WI38 (cell line): ENCODE results near the gene NPIPA1.
"Not testable (repeated sequence)": the region's sequence is repeated elsewhere in the genome, so short reads cannot be mapped to it uniquely, and the experiment has no call there.

Source experiments
- H3K4me3 ChIP-seq: 2 replicates; pipeline ENCODE4 v1.5.1; 2011; ENCODE audit warnings: low read depth, mild to moderate bottlenecking, control low read depth, low read length

NPIPA1 gene

DNA sequence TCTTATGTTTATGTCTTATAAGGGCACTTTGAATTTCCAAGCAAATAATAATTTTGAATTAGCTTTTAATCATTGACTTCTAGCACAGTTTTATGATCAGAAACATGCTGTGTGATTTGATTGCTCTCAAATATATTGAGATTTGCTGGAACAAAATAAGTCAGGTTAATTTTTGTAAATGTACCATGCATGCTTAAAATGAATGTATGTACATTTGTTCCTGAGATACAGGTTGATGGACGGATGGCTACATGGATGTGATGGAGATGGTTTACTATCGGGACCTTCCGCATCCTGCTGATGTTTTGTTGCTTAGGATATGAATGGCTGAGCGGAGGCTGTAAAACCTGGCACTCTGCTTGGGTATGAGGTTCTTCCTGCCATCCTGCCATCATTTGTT, at the start of gene NPIPA1:
Gene NPIPA1 (plus strand): TSS at position 301 of the 400 bp plus-strand sequence. CDS start 0 bp downstream, at position 301.
- not testable (repeated sequence) for H3K4me3 ChIP-seq

DNA sequence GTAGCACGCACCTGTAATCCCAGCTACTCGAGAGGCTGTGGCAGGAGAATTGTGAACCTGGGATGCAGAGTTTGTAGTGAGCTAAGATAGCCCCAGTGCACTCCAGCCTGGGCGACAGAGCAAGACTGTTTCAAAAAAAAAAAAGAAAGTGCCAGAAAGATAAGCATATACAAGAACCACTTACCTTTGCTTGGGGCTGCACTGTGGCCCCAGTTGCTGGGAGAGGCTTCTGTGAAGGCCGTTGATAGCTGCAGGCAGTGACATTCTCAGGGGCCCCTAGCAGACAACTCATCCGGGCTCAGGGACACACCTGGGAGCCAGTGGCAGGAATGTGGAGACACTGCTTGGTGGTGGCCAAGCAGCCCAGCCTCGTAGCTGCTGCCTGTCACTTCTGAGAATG, 45.1 kb upstream of the NPIPA1 start:
- not testable (repeated sequence) for H3K4me3 ChIP-seq

DNA sequence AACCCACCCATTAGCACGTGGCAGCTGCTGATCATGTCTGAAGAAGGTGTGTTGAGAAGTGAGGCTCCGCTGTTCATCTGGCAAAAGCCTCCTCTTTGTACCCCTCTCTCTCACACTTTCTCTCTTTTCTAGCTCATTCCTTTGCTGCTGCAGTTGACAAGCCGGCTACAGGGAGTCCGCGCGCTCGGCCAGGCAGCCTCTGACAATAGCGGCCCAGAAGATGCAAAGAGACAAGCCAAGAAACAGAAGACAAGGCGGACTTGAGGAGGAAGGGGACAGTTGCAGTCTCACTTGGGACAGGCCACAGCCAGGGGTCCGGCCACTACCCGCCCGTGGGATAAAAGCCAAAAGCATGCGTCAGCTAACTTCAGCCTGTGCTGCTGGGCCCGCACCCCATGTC, 41.9 kb upstream of the NPIPA1 start:
- H3K4me3 ChIP-seq: not testable (repeated sequence)

GRCh38 chr16:14896023-14896422, 41.2 kb upstream of the NPIPA1 start:
- H3K4me3 ChIP-seq: not testable (repeated sequence)

DNA sequence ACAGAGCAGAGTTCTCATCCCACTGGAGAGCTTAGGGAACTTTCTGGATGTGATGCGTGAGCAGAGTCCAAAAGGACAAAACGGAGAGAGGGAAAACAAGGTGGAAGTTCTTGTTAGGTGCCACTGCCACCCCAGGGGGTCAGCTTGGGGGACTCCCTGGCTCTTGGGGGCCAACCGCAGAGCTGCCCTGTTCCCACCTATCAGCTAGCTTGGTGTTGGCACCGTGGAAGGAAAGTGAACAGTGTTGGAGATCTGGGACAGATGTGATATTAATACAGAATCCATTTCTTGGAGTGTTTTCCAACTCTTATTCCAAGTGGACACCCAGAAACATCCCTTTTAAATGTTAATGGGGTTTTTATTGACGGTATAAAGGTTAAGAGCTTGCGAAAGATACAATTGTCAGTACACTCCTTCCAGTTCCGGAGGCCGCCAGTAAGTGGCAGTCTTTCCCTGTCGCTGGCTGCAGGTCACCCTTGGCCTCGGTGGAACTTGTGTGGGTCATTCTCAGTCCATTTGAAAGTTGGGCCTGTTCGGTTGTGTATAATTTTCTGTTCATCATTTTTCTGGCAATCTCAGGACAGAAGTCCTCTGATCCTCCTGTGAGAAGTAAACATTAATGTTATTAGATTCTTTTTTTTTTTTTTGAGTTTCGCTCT, 40.1 kb upstream of the NPIPA1 start:
- H3K4me3 ChIP-seq: not testable (repeated sequence)

DNA sequence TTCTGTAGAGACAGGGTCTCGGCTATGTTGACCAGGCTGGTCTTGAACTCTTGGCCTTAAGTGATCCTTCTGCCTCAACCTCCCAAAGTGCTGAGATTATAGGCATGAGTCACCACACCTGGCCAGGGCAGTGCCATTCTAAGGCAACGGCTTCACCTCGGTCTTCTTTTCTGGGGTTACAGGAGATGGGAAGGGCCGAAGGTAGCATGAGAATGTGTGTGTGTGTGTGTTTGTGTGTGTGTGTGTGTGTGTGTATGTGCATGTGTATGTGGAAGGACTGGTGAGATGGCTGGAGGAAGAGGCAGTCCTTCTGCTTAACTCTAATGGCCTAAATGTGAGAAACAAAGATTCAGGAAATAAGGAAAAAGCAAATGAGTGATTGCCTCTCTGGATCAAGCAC, 39.1 kb upstream of the NPIPA1 start:
- H3K4me3 ChIP-seq: not testable (repeated sequence)

GRCh38 chr16:14903191-14903957, 33.9 kb upstream of the NPIPA1 start:
- H3K4me3 ChIP-seq: not testable (repeated sequence)

DNA sequence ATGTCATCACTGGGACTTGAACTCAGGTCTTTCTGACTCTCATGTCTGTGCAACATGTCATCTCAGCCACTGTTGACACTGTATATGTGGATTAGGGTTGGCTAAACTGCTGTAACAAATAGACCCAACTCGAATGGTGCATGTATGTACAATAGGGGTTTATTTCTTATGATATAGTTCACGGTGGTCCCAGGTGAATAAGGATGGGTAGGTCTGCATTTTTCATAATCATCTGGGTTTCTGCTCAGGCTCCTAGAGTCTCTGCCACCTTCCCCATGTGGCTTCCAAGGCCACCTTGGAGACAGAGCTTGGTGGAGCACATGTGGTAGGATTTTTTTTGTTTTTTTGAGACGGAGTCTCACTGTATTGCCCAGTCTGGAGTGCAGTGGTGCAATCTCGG, 27.5 kb upstream of the NPIPA1 start:
- not testable (repeated sequence) for H3K4me3 ChIP-seq

DNA sequence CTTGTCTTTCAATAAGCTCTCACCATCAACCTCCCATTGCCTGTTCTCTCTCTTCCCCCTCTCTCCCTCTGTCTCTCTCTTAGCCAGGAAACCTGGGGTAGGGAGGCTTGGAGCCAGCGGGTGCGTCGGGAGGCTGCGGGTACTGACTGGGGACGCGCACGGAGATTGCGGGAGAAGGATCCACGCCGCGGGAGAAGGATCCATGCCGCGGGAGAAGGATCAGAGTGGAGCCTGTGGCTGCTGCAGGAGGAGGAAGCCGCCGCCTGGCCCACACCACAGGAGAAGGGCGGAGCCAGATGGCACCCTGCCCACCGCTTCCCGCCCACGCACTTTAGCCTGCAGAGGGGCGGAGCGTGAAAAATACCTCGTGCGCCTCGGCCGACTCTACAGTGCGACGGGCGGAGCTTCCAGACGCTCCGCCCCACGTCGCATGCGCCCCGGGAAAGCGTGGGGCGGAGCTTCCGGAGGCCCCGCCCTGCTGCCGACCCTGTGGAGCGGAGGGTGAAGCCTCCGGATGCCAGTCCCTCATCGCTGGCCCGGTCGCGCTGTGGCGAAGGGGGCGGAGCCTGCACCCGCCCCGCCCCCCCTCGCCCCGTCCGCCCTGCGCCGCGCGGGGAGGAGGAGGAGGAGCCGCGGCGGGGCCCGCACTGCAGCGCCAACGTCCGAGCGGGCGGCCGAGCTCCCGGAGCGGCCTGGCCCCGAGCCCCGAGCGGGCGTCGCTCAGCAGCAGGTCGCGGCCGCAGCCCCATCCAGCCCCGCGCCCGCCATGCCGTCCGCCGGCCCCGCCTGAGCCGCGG, 26.2 kb upstream of the NPIPA1 start:
- H3K4me3 ChIP-seq: not testable (repeated sequence)

GRCh38 chr16:14911954-14912353, 25.3 kb upstream of the NPIPA1 start:
- peak overlapping the region; percentile 46 for H3K4me3 ChIP-seq

GRCh38 chr16:14912588-14912987, 24.7 kb upstream of the NPIPA1 start:
- not testable (repeated sequence) for H3K4me3 ChIP-seq

GRCh38 chr16:14918504-14918903, 18.7 kb upstream of the NPIPA1 start:
- H3K4me3 ChIP-seq: not testable (repeated sequence)

GRCh38 chr16:14919837-14920600, 17.2 kb upstream of the NPIPA1 start:
- not testable (repeated sequence) for H3K4me3 ChIP-seq

DNA sequence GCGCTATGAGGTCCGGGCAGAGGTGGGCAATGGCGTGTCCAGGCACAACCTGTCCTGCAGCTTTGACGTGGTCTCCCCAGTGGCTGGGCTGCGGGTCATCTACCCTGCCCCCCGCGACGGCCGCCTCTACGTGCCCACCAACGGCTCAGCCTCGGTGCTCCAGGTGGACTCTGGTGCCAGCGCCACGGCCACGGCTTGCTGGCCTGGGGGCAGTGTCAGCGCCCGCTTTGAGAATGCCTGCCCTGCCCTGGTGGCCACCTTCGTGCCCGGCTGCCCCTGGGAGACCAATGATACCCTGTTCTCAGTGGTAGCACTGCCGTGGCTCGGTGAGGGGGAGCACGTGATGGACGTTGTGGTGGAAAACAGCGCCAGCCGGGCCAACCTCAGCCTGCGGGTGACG, 15.0 kb upstream of the NPIPA1 start:
- H3K4me3 ChIP-seq: not testable (repeated sequence)

DNA sequence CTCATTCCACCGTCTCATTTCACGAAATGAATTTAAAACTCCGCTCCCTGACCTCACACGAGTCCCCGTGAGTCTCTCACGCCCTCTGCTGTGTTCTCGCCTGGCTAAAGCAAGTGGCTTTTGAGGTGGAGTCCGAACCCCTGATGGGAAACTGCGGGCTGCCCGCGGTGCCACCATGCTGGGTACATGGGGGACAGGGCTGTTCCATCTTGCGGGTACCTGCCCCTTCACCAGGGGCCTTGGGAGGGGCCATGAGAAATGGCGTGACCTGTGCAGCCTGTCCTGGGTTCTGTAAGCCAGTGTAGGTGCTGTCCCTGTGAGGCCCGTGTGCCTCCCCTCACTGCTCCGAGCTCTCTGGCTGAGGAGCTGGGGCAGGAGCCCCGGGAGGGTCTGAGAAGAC, 14.3 kb upstream of the NPIPA1 start:
- not testable (repeated sequence) for H3K4me3 ChIP-seq

GRCh38 chr16:14923394-14924088, 13.7 kb upstream of the NPIPA1 start:
- not testable (repeated sequence) for H3K4me3 ChIP-seq

DNA sequence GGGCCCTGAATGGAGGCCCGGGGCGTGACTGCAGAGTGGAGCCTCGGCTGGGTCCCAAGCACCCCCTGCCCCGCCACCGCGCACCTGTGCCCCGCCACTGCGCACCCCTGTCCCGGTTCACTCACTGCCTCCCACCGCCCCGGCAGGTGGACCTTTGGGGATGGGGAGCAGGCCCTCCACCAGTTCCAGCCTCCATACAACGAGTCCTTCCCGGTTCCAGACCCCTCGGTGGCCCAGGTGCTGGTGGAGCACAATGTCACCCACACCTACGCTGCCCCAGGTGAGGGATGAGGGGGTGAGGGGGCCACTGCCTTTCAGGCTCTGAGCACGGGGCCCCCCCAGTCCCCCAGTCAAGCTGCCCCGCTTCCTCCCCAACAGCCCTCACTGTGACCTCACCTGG, 12.9 kb upstream of the NPIPA1 start:
- not testable (repeated sequence) for H3K4me3 ChIP-seq

DNA sequence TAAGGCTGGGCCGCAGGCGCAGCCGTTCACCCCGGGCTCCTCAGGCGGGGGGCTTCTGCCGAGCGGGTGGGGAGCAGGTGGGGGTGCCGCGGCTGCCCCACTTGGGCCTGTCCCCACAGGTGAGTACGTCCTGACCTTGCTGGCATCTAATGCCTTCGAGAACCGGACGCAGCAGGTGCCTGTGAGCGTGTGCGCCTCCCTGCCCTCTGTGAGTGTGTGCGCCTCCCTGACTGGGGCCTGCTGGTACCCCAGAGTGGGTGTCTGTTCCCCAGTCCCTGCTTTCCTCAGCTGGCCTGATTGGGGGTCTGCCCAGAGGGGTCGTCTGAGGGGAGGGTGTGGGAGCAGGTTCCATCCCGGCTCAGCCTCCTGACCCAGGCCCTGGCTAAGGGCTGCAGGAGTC, 12.3 kb upstream of the NPIPA1 start:
- not testable (repeated sequence) for H3K4me3 ChIP-seq

DNA sequence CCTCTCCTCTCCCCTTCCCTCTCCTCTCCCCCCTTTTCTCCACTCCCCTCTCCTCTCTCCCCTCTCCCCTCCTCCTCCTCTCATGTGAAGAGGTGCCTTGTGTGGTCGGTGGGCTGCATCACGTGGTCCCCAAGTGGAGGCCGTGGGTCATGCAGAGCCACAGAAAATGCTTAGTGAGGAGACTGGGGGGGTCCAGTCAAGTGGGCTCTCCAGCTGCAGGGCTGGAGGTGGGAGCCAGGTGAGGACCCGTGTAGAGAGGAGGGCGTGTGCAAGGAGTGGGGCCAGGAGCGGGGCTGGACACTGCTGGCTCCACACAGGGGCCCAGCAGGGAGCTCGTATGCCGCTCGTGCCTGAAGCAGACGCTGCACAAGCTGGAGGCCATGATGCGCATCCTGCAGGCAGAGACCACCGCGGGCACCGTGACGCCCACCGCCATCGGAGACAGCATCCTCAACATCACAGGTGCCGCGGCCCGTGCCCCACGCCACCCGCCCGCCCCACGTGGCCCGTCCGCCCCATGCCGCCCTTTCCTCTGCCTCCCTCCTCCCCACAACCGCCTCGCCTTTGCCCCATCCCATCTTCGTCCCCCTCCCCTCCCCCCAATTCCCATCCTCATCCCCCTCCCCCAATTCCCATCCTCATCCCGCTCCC, 9.1 kb upstream of the NPIPA1 start:
- H3K4me3 ChIP-seq: not testable (repeated sequence)

DNA sequence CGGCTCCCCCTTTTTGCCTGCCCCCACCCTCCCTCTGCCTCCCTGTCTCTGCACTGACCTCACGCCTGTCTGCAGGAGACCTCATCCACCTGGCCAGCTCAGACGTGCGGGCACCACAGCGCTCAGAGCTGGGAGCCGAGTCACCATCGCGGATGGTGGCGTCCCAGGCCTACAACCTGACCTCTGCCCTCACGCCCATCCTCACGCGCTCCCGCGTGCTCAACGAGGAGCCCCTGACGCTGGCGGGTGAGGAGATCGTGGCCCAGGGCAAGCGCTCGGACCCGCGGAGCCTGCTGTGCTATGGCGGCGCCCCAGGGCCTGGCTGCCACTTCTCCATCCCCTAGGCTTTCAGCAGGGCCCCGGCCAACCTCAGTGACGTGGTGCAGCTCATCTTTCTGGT, 8.1 kb upstream of the NPIPA1 start:
- H3K4me3 ChIP-seq: not testable (repeated sequence)
